Mesenchymal stem cell (in vitro differentiated cells and primary cell): ENCODE data around the gene PRSS50.

ENCODE experiments used
- DNase-seq: peaks from one replicate; pipeline ENCODE4 v3.0.0-alpha.2; 2013
- H2AFZ ChIP-seq: one replicate; pipeline ENCODE4 v1.6.1; 2013; ENCODE audit warnings: low read depth, mild to moderate bottlenecking, control low read depth, inconsistent platforms, low read length, moderate library complexity
- H2AK5ac ChIP-seq: 2 replicates; pipeline ENCODE4 v1.6.1; 2013; ENCODE audit warnings: low read length, moderate library complexity, mild to moderate bottlenecking, inconsistent platforms; ENCODE audit not compliant: severe bottlenecking
- H2BK120ac ChIP-seq: one replicate; pipeline ENCODE4 v1.6.1; 2013; ENCODE audit warnings: low read depth, mild to moderate bottlenecking, inconsistent platforms, low read length, moderate library complexity
- H2BK12ac ChIP-seq, 2 experiments: one replicate each; pipeline ENCODE4 v1.6.1; 2013; ENCODE audit warnings: inconsistent platforms in 2 of 2, low read length in 2 of 2, mild to moderate bottlenecking in 2 of 2, moderate library complexity in 2 of 2, control low read depth in 1 of 2
- H2BK15ac ChIP-seq: one replicate; pipeline ENCODE4 v1.6.1; 2013; ENCODE audit warnings: mild to moderate bottlenecking, low read depth, inconsistent platforms; ENCODE audit not compliant: poor library complexity, severe bottlenecking
- H2BK5ac ChIP-seq: 2 replicates; pipeline ENCODE4 v1.6.1; 2013; ENCODE audit warnings: low read depth, mild to moderate bottlenecking, low read length, control low read depth, inconsistent platforms; ENCODE audit not compliant: poor library complexity, severe bottlenecking
- H3K14ac ChIP-seq, 2 experiments: one replicate each; pipeline ENCODE4 v1.6.1; 2013; ENCODE audit warnings: inconsistent platforms in 2 of 2, low read length in 2 of 2, control low read depth in 1 of 2, mild to moderate bottlenecking in 1 of 2, moderate library complexity in 1 of 2
- H3K18ac ChIP-seq, 2 experiments: one replicate each; pipeline ENCODE4 v1.6.1; 2013; ENCODE audit warnings: inconsistent platforms in 2 of 2, low read length in 2 of 2, control low read depth in 1 of 2, low read depth in 1 of 2, mild to moderate bottlenecking in 1 of 2
- H3K23ac ChIP-seq, 2 experiments: one replicate each; pipeline ENCODE4 v1.6.1; 2013; ENCODE audit warnings: inconsistent platforms in 2 of 2, low read length in 2 of 2, mild to moderate bottlenecking in 2 of 2, moderate library complexity in 2 of 2, control low read depth in 1 of 2
- H3K27ac ChIP-seq: 2 replicates; pipeline ENCODE4 v1.5.1; 2013; ENCODE audit warnings: mild to moderate bottlenecking, moderate library complexity, low read length, control low read depth, inconsistent platforms; ENCODE audit not compliant: poor library complexity, severe bottlenecking
- H3K27me3 ChIP-seq, 2 experiments: 2 replicates each; pipeline versions ENCODE4 v1.6.1 to v1.7.0; 2013; ENCODE audit warnings: low read length in 2 of 2, mild to moderate bottlenecking in 2 of 2, moderate library complexity in 2 of 2, control low read depth in 1 of 2, inconsistent platforms in 1 of 2; ENCODE audit not compliant: control insufficient read depth in 1 of 2, insufficient read depth in 1 of 2
- H3K36me3 ChIP-seq, 2 experiments: 2 replicates each; pipeline versions ENCODE4 v1.6.1 to v1.7.0; 2013; ENCODE audit warnings: low read length in 2 of 2, control low read depth in 1 of 2, inconsistent platforms in 1 of 2, low read depth in 1 of 2, mild to moderate bottlenecking in 1 of 2; ENCODE audit not compliant: insufficient read depth in 2 of 2, control insufficient read depth in 1 of 2
- H3K4ac ChIP-seq, 2 experiments: one replicate each; pipeline ENCODE4 v1.6.1; 2013; ENCODE audit warnings: inconsistent platforms in 2 of 2, low read length in 2 of 2, mild to moderate bottlenecking in 2 of 2, moderate library complexity in 2 of 2, control low read depth in 1 of 2, low read depth in 1 of 2
- H3K4me1 ChIP-seq: 2 replicates; pipeline ENCODE4 v1.6.1; 2013; ENCODE audit warnings: low read depth, low read length, control low read depth; ENCODE audit not compliant: control insufficient read depth, insufficient read depth
- H3K4me2 ChIP-seq: 2 replicates; pipeline ENCODE4 v1.6.1; 2013; ENCODE audit warnings: low read length, mild to moderate bottlenecking, inconsistent platforms; ENCODE audit not compliant: poor library complexity, severe bottlenecking
- H3K4me3 ChIP-seq, 2 experiments: 2 replicates each; pipeline versions ENCODE4 v1.5.1 to v1.7.0; 2013; ENCODE audit warnings: low read length in 2 of 2, mild to moderate bottlenecking in 2 of 2, control low read depth in 1 of 2, low read depth in 1 of 2; ENCODE audit not compliant: insufficient read depth in 1 of 2
- H3K79me1 ChIP-seq: replicated peaks from 2 replicates; pipeline ENCODE4 v1.6.1; 2013; ENCODE audit warnings: mild to moderate bottlenecking, control low read depth, low read length, inconsistent platforms; ENCODE audit not compliant: poor library complexity, severe bottlenecking
- H3K9ac ChIP-seq: 2 replicates; pipeline ENCODE4 v1.7.0; 2013; ENCODE audit warnings: mild to moderate bottlenecking, low read length, moderate library complexity
- H3K9me3 ChIP-seq: 2 replicates; pipeline ENCODE4 v1.7.0; 2013; ENCODE audit warnings: mild to moderate bottlenecking, low read length; ENCODE audit not compliant: control insufficient read depth
- H4K8ac ChIP-seq: one replicate; pipeline ENCODE4 v1.6.1; 2013; ENCODE audit warnings: inconsistent platforms, mild to moderate bottlenecking, low read length, moderate library complexity
- H4K91ac ChIP-seq: one replicate; pipeline ENCODE4 v1.6.1; 2013; ENCODE audit warnings: mild to moderate bottlenecking, low read length, inconsistent platforms
- WGBS: methylation state at CpG from one replicate; pipeline ENCODE4 v1.1.7; 2013; ENCODE audit warnings: mixed read lengths; 5-methylcytosine and 5-hydroxymethylcytosine counted together

The PRSS50 gene

GRCh38 chr3:46700772-46701171 is 16.9 kb downstream of the PRSS50 start:
- H3K23ac ChIP-seq, result no peak overlapping the region
- no peaks in the 10 kb centered on the region for H3K79me1 ChIP-seq
- H3K4me2 ChIP-seq, result no peak overlapping the region
- no peak overlapping the region for H3K14ac ChIP-seq
- no peak overlapping the region for H4K8ac ChIP-seq
- DNase-seq, result no peak
- no peak overlapping the region for H4K91ac ChIP-seq
- H3K9me3 ChIP-seq, result no peaks in the 10 kb centered on the region
- H2BK5ac ChIP-seq, result no peak overlapping the region
- H3K4me1 ChIP-seq, result peaks cover 19% of the 10 kb centered on the region
- H3K18ac ChIP-seq, result no peak overlapping the region
- no peak overlapping the region for H3K4me3 ChIP-seq
- no peak overlapping the region for H2AK5ac ChIP-seq
- H2BK12ac ChIP-seq, result no peak overlapping the region
- no peak overlapping the region for H3K4ac ChIP-seq
- H3K9ac ChIP-seq, result no peak overlapping the region
- H2BK15ac ChIP-seq, result no peak overlapping the region
- no peak overlapping the region for H2BK120ac ChIP-seq
- H2AFZ ChIP-seq, result no peak overlapping the region
- no peak overlapping the region for H3K27ac ChIP-seq
- no peaks in the 10 kb centered on the region for H3K36me3 ChIP-seq
- peaks cover 35 to 39% of the 10 kb centered on the region in 2 experiments for H3K27me3 ChIP-seq
- WGBS, result 69% methylated on average over 4 of the region's 4 CpGs

DNA sequence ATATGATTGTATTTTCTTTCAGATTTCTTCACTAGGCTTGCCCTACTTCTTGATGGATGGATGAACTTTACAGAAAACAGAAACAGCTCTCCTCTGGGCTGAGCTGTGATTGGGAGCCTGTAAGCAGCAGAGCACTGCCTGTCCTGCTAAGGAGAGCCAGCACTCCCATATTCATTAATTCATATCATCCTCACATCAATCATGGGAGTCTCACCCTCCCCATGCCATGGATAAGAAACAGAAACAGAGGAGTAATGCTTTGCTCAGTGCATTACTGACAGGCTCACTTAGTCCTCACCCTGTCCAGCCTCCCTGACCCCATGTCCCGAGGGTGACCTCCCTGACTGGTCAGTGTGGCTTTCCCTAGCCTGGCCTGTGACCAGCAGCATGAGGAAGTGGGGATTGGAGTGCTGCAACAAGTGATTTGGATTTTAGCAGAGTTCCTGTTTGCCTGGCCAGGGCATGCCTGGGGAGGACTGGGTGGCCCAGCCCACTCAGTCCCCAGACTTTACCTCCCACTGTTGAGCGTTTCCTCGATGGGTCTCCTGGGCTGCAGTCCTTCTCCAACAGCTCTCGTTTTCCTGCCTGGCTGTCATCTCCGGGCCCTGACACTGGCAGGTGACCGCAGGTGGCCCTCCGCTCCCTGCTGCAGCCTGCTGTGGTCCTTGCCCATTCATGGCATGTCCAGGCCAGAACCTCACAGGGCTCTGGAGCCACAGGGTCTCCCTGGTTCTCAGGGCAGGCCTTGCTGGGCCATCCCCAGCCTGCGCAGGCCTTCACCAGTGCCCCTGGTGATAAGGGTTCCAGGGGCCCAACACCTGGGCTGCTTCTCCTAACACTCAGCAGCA is 17.8 kb downstream of the PRSS50 start:
- H2BK120ac ChIP-seq, result no peak overlapping the region
- H3K14ac ChIP-seq, result no peak overlapping the region
- no peak overlapping the region for H3K4me3 ChIP-seq
- H3K18ac ChIP-seq, result no peak overlapping the region
- H2BK12ac ChIP-seq, result no peak overlapping the region
- no peaks in the 10 kb centered on the region for H3K79me1 ChIP-seq
- H3K4ac ChIP-seq, result no peak overlapping the region
- H2AK5ac ChIP-seq, result no peak overlapping the region
- WGBS, result 93% methylated on average over 7 of the region's 8 CpGs
- no peak overlapping the region for H2AFZ ChIP-seq
- H3K9ac ChIP-seq, result no peak overlapping the region
- H4K91ac ChIP-seq, result no peak overlapping the region
- H3K9me3 ChIP-seq, result no peaks in the 10 kb centered on the region
- H3K4me1 ChIP-seq, result peaks cover 22% of the 10 kb centered on the region
- H3K27ac ChIP-seq, result no peak overlapping the region
- H4K8ac ChIP-seq, result no peak overlapping the region
- no peaks in the 10 kb centered on the region for H3K36me3 ChIP-seq
- no peak overlapping the region for H3K4me2 ChIP-seq
- DNase-seq, result no peak
- H2BK5ac ChIP-seq, result no peak overlapping the region
- no peak overlapping the region for H3K23ac ChIP-seq
- peaks cover 35 to 39% of the 10 kb centered on the region in 2 experiments for H3K27me3 ChIP-seq
- H2BK15ac ChIP-seq, result no peak overlapping the region

DNA sequence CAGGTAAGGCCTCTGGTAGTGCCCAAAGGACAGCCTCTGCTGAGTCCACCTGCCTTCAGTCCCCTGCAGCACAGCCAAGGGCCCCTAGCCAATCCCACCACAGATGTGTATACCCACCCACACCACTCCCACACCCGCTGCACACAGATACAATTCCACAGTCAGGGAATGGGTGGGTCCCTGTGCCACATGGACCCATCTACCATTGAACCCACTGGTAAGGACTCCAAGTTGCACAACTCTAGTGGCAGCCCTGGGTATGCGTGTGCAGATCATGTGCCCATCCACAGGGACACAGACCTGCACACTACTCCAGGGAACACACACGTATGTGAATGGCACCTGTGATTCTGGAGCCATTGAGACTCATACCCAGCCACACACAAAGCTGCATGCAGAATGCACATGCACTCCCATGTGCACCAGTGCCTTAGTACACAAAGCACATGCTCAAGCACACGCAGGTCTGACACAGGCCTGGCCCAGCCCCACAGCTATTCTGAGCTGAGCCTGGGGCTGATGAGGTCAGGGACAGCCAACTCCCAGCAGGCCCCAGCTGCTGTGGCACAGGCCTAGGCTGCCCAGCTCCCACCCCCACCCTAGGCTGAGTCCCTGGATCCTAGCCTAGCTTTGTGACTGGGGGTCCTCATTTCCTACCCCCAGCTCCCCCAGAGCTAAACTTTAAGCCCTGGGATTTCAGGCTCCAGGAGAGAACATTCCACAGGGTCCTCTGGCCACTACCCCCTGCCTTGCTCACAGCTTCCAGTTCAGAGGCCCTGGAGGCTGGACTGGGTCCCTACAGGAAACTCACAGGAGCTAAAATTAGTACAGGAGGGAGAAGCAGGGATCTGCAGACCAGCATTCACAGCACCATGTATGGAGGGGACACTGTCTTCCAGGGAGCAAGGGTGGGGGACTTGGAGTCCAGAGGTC is 21.4 kb downstream of the PRSS50 start:
- no peak overlapping the region for H3K27ac ChIP-seq
- peak overlapping the region; percentile 56 for H4K8ac ChIP-seq
- no peaks in the 10 kb centered on the region for H3K9me3 ChIP-seq
- H3K4me1 ChIP-seq, result peaks cover 38% of the 10 kb centered on the region
- peak overlapping the region; percentile 35 for H2BK120ac ChIP-seq
- peak overlapping the region; percentile 11 for H4K91ac ChIP-seq
- no peak overlapping the region for H3K9ac ChIP-seq
- 84% methylated on average over 4 of the region's 4 CpGs for WGBS
- peak overlapping the region in 1 of 2 experiments; percentile 6 for H2BK12ac ChIP-seq
- H2AK5ac ChIP-seq, result no peak overlapping the region
- no peak overlapping the region for H3K4me2 ChIP-seq
- no peak overlapping the region for H3K4ac ChIP-seq
- no peak overlapping the region for H2AFZ ChIP-seq
- no peak overlapping the region for H3K23ac ChIP-seq
- peak; percentile 74 for DNase-seq
- no peaks in the 10 kb centered on the region for H3K79me1 ChIP-seq
- no peak overlapping the region for H2BK15ac ChIP-seq
- no peak overlapping the region for H2BK5ac ChIP-seq
- no peak overlapping the region for H3K4me3 ChIP-seq
- peak overlapping the region in 1 of 2 experiments; percentile 68 for H3K14ac ChIP-seq
- H3K27me3 ChIP-seq, result peaks cover 15 to 21% of the 10 kb centered on the region in 2 experiments
- peak overlapping the region in 1 of 2 experiments; percentile 46 for H3K18ac ChIP-seq
- no peaks in the 10 kb centered on the region for H3K36me3 ChIP-seq
